Right ventricle myocardium superior (tissue), 1 donor: ENCODE results near the gene CYP19A1. TPM values are rescaled to one million over a fixed set of nuclear protein-coding genes. Genes with fewer than 3 reads are reported as not detected.

Experiments used
- ATAC-seq: fragments of 200-7000 bp; cut with Tn5 transposase; one replicate; pipeline ENCODE4 v1.9.1; 2020; ENCODE audit warnings: mild to moderate bottlenecking; ENCODE audit not compliant: poor library complexity
- DNase-seq: peaks from one replicate; pipeline ENCODE4 v3.0.0-alpha.2; 2020
- intact Hi-C: fragments of 100-400 bp; cut with DNase I; formaldehyde crosslinking; loops from one replicate; pipeline ENCODE4 v1.11.2; 2022
- total RNA-seq: library from RNA; stranded (reverse); fragmentation: NEBNext Ultra II Directional; extraction: Animal tissue kit (Norgen Biotek cat#: 25700); gene quantifications from one replicate; pipeline ENCODE4 v1.2.1, GENCODE V29; 2021
- donor health status: DM: no; HTN: yes; CAD: no; lungs with severe emphysema.

The CYP19A1 gene
- total RNA-seq, 1 donor from 2014 or later: 0.19 TPM

DNA sequence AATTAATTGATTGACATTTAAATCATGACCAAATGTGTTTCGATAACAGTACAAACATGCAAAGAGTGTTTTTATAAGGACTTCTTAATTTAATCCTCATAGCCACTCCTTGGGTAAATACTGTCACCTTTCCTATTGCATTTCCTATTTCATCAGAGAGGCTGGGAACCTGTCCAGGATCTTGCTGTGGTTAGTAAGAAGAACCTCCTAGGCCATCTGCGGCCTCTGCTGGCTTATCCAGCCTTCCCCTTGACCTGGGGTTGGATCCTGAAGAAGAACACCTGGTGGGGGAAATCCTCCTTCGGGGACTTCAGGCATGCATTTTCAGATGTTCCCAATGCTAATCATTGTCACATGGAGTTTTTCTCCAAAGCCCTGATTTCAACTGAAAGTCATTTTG lies 28.5 kb upstream of the CYP19A1 start:
- peak; percentile 70 for ATAC-seq
- DNase-seq: no peak
- intact Hi-C loops: no loop called here

DNA sequence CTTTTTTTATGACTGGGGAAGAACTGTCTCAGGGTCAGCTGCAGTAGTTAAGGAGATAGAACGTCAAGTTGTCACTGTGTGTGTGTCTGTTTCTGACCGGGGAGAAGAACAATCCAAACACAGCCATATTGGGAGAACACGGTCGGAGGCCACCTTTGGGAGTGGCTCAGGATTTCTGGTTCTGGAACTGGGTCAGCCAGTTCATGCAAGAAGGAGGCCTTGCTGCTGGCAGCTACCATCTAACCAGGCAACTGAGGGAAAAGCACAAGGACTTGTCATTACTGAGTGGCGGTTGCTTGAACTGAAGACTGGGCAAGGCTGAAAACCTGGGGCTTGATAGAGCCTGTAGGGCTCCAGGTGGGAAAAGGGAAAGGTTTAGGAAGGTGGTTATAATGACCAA lies 27.7 kb upstream of the CYP19A1 start:
- no peak for DNase-seq
- intact Hi-C loops: no loop called here
- no peak for ATAC-seq

DNA sequence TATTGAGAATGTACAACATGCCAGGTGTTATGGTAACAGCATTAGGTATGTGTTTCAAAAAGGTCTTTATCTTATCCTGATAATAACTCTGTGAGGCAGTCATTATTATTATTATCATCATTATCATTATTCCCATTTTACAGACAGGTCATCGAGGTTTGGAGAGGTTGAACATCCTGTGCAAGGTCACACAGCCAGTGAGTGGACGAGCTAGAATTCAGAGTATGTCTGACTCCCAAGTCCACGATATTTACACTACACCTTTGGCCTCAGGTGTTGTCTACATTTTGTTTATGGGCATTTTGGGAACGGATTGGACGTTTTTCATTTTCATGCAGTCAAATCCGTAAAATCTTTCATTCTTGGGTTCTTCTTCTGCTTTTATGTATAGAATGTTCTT lies 27.0 kb upstream of the CYP19A1 start:
- DNase-seq (no peak), ATAC-seq (no peak)
- intact Hi-C loops: no loop called here

DNA sequence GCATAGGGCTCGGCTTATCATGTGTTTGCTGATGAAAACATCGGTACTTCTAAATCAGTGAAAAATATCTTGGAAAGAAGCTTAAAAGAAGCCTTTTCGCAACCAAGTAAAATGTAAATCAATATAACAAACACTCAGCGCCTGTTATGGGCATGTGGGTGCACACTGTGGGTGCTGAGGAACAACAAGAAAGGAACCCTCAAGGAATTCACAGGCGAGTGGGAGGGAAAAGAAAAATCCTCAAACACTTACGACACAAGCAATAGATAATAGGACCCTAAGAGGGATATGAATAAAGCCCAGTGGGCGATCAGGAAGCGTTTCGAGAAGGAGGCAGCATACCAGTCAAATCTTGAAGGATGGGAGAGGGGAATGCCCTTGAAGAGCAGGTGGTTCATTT lies 25.0 kb upstream of the CYP19A1 start:
- intact Hi-C loops: no loop called here
- ATAC-seq (no peak), DNase-seq (no peak)

DNA sequence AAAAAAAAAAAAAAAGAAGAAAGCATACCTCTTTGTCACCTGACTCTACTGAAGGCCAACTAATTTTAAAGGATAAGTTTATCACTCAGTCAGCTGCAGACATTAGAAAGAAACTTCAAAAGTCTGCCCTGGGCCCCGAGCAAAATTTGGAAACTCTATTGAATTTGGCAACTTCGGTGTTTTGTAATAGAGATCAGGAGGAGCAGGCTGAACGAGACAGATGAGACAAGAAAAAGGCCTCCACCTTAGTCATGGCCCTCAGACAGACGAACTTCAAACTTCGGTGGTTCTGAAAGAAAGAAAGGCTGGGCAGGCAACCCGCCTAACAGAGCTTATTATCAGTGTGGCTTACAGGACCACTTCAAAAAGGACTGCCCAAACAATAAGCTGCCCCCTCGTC lies 21.6 kb upstream of the CYP19A1 start:
- intact Hi-C loops: no loop called here
- no peak for ATAC-seq

DNA sequence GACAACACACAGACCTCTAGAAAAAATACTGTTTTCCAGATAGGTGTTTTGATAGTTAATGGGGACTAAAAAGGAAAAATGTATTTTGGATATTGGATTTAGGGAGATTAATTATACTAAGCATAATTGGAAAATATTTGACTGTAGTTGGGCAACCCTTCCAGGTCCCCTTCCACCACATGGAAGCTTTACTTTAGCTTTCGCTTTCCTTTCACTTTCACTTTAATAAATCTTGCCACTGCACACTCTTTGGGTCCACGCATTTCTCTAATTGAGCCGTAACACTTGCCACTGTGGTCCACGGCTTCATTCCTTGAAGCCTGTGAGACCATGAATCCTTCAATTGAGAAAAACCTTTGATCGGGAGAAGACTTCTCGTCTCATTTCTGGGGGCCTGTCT lies 18.6 kb upstream of the CYP19A1 start:
- ATAC-seq (no peak), DNase-seq (no peak)
- intact Hi-C loops: no loop called here

More for the DNA sequence above, 21.6 kb upstream of the CYP19A1 start:
- no peak for DNase-seq

DNA sequence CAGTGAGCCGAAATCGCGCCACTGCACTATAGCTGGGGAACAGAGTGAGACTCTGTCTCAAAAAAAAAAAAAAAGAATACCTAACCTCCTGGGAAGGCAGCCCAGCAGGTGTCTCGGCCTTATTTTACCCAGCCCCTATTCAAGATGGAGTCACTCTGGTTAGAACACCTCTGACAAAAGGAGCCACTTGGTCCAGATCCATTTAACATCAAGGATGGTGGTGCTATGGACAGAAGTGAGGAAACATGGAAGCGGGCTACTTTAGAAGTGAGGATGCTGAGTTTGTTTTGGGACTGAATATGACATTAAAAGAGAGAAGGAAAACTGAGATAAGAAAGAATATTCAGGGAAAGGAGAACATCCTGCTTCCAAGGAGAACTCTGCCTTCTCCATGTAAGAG lies 17.8 kb upstream of the CYP19A1 start:
- no peak for ATAC-seq

DNA sequence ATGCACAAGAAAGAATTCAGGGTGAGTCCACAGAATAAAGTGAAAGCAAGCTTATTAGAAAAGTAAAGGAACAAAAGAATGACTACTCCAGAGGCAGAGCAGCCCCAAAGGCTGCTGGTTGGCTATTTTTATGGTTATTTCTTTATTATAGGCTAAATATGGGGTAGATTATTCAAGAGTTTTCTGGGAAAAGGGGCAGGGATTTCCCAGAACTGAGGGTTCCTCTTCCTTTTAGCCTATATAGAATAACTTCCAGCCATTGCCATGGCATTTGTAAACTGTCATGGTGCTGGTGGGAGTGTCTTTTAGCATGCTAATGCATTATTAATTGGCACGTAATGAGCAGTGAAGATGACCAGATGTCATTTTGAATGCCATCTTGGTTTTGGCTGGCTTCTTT lies 16.7 kb upstream of the CYP19A1 start:
- no peak for ATAC-seq
- intact Hi-C loops: no loop called here
- DNase-seq: no peak

More for the DNA sequence above, 17.8 kb upstream of the CYP19A1 start:
- intact Hi-C loops: no loop called here
- DNase-seq: no peak

DNA sequence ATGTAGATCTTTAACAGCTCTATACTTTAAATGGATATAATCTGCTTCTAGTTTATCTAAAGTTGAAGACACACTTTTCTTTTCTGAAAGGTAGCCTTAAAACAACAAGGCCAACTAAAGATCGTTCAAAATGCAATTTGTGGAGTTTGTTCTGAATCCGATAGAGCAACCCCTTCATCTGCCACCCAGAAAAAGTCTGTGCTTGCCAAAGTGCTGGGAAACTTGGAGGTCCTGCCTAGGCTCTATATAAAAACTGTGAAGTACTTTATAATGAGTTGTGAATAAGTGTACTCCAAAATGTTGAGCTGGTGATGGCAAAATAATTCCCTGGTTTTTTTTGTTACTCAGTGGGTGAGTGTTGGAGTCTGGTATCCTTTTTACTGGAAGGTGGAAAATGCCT lies 15.6 kb upstream of the CYP19A1 start:
- intact Hi-C loops: no loop called here
- DNase-seq: no peak
- ATAC-seq: no peak

DNA sequence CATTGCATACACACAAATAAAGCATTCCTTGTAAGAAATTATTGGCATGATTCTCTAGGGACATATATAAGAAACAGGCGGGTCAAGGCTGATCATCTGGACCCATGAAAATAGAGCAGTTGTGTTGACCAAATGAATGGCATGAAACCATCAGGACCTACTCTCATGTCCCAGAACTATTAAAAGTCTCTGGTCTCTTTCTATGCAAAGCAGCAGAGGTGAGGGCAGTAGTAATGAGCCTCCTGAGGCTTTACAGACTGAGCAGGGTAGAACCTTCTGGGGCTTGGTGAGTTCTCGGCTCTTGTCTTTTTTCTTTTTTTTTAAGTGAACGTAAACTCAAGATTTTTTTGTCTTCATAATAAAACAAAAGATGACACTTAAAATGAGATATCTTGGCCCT lies 12.3 kb upstream of the CYP19A1 start:
- intact Hi-C loops: no loop called here
- no peak for DNase-seq
- ATAC-seq: no peak

DNA sequence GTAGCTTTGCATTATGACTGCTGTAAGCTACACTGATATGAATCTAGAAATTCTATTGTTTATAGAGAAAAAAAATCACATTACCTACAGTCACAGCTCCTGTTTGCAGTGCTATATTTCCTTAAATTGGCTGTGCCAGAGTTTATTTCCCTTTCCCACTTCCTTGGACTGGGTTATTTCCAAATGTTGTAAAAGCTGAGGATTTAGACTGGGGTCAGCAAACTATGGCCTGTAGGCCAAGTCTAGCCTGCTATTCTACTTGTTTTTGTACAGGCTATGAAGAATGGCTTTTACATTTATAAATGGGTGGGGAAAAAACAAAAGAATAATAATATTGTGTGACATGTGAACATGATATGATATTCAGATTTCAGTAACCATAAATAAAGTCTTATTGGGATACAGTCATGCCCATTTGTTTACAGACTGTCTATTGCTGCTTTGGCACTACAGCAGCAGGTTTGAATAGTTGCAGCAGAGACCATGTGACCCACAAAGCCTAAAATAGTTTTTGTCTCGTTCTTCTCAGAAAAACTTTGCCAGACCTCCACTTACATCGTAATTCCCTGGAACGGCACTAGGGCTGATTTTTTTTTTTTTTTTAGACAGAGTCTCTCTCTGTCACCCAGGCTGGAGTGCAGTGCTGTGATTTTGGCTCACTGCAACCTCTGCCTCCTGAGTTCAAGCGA lies 10.9 kb upstream of the CYP19A1 start:
- DNase-seq (no peak), ATAC-seq (peak; percentile 88)
- intact Hi-C loops: no loop called here

DNA sequence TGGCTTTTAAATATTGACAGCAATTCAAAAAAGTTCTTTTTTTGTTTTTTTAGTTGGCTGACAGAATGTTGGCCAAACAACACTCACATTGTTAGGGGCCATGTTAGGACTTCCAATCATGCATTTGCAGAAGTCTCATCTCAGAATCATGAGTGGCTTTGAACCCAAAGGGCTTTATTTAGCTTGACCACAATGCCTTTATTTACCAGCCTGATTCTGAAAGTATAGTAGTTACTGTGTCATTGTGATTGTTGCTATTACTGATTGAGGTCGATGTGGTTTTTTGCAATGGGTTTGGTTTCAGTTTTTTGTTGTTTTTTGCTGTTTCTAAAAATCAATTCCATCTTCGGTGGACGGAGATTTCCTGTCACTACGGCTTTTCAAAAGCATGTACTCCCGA lies 10.3 kb upstream of the CYP19A1 start:
- intact Hi-C loops: no loop called here
- DNase-seq (no peak), ATAC-seq (no peak)

DNA sequence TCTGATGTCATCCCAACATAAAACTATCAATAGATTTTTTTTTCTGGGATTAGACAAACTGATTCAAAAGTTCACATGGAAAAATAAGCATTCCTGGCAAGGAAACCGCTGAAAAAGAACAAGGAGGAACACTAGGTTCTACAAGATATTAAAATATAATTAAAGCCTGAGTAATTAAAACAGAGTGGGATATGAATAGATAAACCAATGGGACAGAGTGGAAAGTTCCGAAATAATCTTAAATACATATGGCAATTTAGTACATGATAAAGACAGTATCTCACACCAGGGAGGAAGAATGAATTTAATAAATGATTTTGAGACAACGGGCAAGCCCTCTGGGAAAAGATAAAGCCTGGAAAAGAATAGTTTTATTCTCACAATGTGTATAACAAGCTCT lies 7.7 kb upstream of the CYP19A1 start:
- intact Hi-C loops: no loop called here

DNA sequence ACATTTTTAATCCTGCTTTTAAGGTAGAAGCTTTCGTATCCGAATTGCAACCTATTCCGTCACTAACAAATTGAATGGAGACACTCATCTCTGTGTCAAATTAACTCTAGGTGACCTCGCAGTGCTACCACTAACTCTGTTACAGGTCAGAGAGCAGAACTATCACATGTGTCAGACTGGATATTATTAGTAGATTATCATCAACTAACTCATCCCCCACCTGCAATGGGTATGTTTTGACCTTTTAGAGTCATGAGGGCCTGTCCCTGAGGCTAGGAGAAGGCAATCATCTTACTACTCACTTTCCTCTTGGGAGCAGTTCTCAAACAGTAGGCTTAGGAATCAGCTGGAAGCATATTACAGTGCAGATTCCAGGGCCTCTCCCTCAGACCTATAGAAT lies 5.1 kb upstream of the CYP19A1 start:
- ATAC-seq (no peak), DNase-seq (no peak)
- intact Hi-C loops: no loop called here

More for the DNA sequence above, 7.7 kb upstream of the CYP19A1 start:
- no peak for DNase-seq
- ATAC-seq: no peak

DNA sequence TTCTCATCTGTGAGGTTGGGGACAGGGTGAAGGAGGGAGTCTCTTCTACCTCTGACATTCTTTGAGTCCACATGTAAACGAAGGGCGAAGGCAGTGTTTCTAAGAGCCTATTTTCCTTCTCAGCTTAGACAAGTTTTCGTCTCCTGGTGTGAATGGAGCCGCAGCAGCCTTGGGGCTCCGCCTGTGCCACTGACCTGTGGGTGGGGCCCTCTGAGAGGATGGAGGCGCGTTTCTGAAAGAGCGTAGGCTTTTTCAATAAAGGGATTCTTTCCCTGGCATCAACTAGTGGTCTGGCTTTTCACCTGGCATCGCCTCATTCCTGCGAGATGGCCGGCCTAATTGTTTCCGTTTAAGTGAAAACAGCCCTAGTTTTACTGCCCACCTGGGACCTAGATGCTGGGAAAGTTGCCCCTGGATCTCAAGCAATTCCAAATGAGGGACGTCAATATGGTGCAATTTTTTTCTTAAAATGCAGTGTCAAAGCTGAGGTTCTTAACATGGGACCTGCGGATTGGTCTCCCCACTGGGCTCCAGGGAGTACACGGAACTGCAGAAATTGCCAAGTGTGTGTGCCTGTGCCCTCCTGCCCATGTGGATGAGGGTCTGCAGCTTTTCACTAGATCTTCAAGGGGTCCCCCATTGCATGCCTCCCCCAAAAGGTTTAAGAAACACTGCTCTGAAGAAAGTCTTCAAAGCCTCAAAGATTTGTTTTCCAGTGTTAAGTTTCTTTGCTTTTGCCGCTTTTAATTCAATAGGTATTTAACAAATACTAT lies 4.0 kb upstream of the CYP19A1 start:
- intact Hi-C loops: no loop called here
- ATAC-seq (no peak), DNase-seq (no peak)

DNA sequence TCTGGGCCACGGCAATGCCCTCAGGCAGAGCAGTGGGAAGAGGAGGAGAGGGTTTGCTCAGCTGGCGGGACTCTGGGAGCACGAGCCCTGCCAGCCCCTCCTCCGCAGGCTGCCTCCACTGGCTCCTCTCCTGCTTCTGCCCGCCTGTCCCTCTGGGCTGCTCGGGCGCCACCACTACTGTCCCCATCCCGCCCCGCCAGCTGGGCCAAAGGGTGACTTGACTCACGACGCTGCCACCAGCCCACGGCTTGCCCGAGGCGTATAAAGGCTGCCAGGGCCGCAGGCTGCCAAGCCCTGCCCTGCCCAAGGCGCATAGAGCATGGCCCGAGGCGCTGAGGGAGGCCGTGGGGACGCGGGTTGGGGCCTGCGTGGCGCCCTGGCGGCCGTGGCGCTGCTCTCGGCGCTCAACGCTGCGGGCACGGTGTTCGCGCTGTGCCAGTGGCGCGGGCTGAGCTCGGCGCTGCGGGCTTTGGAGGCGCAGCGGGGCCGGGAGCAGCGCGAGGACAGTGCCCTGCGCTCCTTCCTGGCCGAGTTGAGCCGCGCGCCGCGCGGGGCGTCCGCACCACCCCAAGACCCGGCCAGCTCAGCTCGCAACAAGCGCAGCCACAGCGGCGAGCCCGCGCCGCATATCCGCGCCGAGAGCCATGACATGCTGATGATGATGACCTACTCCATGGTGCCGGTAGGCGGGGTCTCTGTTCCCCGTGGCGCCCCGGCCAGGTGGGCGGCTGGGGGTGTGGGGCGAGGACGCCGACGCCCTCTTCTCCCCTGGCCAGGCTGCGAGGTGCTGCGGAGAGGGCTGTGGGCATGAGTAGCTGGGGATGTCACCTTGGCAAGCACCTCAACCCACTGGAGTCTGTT lies 3.2 kb upstream of the CYP19A1 start, which contains the start of gene GLDN:
GLDN (plus strand) TSS at position 290 of the 861 bp plus-strand sequence; CDS start at position 320, 30 bp downstream.
- peak; percentile 76 for DNase-seq
- peak; percentile 86 for ATAC-seq
- intact Hi-C loops: no loop called here

DNA sequence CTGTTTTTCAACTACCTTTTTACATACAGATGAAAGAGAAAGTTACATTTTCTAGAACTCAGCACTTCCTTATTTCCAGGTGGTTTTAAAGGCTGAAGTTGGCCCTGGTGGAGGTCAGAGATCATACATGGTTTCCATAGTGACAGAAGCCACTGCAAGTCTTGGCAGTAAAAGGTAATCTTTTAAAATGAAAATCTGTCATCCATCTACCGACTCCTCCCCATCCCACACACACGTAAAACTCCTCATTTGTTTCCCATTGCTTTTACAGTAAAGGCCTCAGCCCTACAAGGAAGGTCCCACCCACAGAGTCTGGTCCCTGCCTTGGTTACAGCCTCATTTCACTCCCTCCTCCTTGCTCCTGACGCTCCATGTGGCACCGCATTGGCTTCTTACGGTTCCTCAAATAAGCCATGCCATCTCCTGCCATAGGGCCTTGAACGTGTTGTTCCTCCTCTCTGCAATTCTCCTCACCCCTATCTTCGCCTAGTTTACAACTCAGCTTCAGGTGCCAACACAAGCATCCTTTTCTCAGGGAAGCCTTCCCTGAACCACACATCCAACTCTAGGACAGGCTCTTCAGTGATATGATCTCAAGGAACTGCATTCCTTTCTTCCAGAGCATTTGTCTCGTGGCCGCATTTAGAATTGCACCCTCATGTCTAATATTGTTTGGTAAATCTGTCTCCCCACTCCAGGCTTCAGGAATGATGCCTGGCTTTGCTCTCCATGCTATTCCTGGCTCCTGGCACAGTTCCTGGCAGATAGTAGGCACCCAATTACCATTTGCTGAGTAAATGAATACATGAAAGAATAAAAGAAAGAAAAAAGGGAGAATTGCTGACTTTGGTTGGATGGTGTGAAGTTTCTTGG lies 2.6 kb downstream of the CYP19A1 start:
- DNase-seq (no peak), ATAC-seq (peak; percentile 77)
- intact Hi-C loops: no loop called here

DNA sequence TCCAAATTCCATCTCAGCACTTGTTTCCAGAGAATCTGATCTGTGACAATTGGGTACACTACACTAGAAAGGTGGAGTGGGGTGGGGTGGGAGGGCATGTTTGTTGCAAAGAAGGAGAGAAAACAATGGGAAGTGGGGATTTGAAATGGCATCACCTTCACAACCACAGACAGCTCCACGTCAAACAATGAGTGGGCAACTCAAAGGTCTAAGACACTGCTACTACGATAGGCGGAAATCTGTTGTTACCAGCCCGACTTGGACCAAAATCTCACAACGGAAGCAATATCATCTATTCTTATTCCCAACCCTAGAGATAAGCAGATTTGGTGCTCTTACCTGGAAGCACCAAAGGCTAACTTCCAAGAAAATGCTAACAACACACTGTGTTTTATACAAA lies 3.3 kb downstream of the CYP19A1 start:
- no peak for ATAC-seq
- DNase-seq: no peak
- intact Hi-C loops: no loop called here
